NAMALWA (cell line): Measurements from ENCODE around the gene RAMACL.
"Not testable (repeated sequence)": the region's sequence is repeated elsewhere in the genome, so short reads cannot be mapped to it uniquely, and the experiment has no call there.

Experiments
- DNase-seq: peaks from one replicate; pipeline ENCODE4 v3.0.0-alpha.2; 2015; ENCODE audit warnings: low spot score

The RAMACL gene

GRCh38 chr6:166586424-166587156 lies at the start of gene RAMACL:
Gene RAMACL, minus strand, starts transcription at chr6:166586678. Its CDS starts 201 bp downstream, at chr6:166586477.
- DNase-seq: peak; percentile 87

GRCh38 chr6:166635013-166635970 lies 48.8 kb upstream of the RAMACL start:
- DNase-seq: no peak

GRCh38 chr6:166634581-166634980 lies 48.1 kb upstream of the RAMACL start:
- not testable (repeated sequence) for DNase-seq

GRCh38 chr6:166633732-166634535 lies 47.5 kb upstream of the RAMACL start:
- no peak for DNase-seq

GRCh38 chr6:166632731-166633130 lies 46.3 kb upstream of the RAMACL start:
- no peak for DNase-seq

- DNase-seq: no peak
Measured at GRCh38 chr6:166630462-166630861, 44.0 kb upstream of the RAMACL start.

GRCh38 chr6:166629628-166630027 lies 43.1 kb upstream of the RAMACL start:
- DNase-seq: no peak

GRCh38 chr6:166627875-166628801 lies 41.7 kb upstream of the RAMACL start:
- DNase-seq: peak; percentile 71

GRCh38 chr6:166627033-166627874 lies 40.8 kb upstream of the RAMACL start, which contains the start of gene RPS6KA2:
Gene RPS6KA2, minus strand, starts transcription at chr6:166627251. Its CDS starts 232 bp downstream, at chr6:166627019.
- DNase-seq: peak; percentile 99

- DNase-seq: no peak
Measured at GRCh38 chr6:166626177-166627032, 39.9 kb upstream of the RAMACL start.

- DNase-seq: no peak
Measured at GRCh38 chr6:166625356-166625755, 38.9 kb upstream of the RAMACL start.

- DNase-seq: peak; percentile 49
Measured at GRCh38 chr6:166624275-166624674, 37.8 kb upstream of the RAMACL start.

- DNase-seq: no peak
Measured at GRCh38 chr6:166623318-166623717, 36.8 kb upstream of the RAMACL start.

- no peak for DNase-seq
Measured at GRCh38 chr6:166621114-166621540, 34.6 kb upstream of the RAMACL start.

GRCh38 chr6:166620478-166621113 lies 34.1 kb upstream of the RAMACL start:
- DNase-seq: no peak

- no peak for DNase-seq
Measured at GRCh38 chr6:166619912-166620311, 33.4 kb upstream of the RAMACL start.

GRCh38 chr6:166618866-166619761 lies 32.6 kb upstream of the RAMACL start:
- DNase-seq: no peak
